Amniotic epithelial cell (primary cell): ENCODE measurements around the gene REV1.
"Not testable (repeated sequence)": the region's sequence is repeated elsewhere in the genome, so short reads cannot be mapped to it uniquely, and the experiment has no call there.

Source experiments
- DNase-seq: peaks from one replicate; pipeline ENCODE4 v3.0.0-alpha.2; 2010; ENCODE audit warnings: low read depth

Gene REV1

DNA sequence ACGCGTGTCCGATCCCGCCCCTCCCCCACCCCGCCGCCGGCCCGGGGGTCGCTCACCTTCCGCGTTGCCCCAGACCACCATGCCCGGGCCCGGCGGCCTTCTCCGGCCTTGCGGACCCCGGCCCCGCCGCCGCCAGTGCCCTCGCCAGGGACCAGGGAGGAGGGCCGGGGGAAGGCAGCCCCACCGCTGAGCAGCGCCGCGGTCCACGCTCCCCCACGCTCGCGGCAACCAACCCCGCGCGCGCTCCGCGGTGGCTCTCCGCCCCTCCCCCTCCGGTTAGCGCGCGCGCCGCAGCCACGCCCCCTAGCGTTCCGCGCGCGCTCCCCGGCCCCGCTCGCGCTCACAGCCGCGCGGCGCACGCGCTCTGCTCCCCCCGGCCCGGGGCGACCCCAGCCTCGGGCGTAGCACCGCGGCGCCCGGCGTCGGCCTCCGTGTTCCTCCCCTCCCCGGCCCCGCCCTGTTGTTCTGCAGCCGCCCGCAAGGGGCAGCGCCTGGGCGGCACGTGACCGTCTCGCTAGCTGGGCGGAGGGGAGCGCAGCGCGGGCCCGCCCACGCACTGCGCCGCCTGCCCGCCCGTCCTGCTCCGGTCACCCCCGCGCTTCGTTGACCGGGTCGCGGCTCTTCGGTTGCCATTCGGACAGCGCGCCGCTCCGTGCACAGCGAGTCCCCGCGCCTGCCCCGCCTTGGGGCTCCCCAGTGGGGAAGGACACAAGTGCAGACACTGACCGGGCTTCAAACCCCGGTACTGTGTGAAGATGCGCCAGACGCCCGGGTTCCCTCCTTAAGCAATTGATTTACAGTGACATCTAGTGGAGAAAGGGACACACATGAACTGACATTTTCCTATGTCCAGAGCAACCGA lies at the start of gene REV1:
TSS of gene REV1 (minus strand) at position 257 of the 862 bp plus-strand sequence. CDS start 25,042 bp downstream, outside the sequence.
- peak; percentile 90 for DNase-seq

- DNase-seq = no peak
Observed at GRCh38 chr2:99537910-99538485, 48.2 kb upstream of the REV1 start.

DNA sequence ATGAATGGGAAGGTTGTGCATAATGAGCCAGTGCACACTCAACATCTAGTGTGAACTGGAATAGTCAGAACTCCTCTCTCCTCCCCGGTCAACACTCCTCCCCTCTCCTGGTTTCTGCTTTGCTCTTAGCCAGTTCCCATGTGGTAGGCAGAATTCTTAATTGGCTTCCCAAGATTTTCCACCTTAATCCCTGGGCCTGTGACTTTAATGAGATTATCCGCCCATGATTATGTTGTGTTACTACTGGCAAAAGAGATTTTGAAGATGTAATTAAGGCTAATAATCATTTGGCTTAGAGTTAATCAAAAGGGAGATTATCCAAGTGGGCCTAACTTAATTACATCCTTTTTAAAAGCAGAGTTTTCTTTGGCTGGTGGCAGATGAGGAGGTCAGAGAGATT lies 34.2 kb upstream of the REV1 start:
- no peak for DNase-seq

- DNase-seq = no peak
Observed at GRCh38 chr2:99522157-99522556, 32.3 kb upstream of the REV1 start.

GRCh38 chr2:99520813-99521212 lies 31.0 kb upstream of the REV1 start:
- DNase-seq = peak; percentile 2

DNA sequence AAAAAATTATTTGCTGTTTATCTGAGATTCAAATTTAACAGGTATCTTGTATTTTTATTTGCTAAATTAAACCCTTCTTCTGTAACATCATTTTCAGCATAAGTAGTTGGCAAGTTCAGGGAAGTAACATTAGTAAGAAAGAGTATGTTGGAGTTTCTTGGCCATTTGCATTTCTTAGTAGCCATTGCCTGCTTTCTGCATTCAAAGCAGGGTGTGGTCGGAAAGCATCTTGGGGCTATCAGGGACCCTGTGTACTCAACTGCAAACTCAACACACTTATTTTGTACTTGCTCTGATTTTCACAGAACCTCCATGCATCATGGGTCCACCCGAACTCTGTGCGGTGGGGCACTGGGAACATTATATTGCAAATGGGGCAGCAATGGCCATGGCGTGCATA lies 30.4 kb upstream of the REV1 start:
- DNase-seq = no peak

DNA sequence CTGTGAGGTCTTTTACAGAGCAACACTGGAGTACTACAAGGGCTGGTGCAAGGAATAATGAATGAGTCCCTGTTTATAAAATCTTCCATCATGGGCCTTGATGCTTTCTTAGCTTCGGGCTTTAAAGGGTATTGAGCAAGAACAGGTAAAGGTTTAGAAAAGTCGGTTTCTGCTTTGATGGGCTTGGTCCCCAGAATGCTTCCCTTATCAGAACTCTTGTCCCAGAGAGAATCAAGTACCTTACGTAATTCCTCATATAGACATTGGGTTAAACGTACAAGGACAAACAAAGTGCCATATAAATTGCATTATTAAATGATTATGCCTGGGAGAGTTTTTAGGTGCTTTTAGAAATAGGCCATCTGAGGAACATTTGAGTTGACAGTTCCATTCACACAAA lies 24.5 kb upstream of the REV1 start:
- no peak for DNase-seq

DNA sequence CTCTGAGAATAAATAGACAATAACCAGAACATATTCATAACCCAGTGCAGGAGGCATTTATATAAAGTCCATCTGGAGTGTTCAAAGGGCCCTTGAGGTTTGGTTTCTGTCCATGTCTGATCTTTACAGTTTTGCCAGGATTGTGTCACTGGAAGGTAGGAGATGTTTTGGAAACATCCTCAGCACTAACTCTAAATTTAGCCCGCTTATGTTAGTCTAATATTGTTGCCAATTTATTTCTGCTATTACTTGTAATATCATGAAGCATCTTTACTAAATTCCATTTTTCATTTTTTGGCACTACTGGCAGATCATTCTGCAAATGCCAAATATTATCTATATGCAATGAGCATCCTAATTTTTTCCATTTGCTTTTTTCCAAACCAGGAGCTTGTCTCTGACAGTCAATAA lies 22.4 kb upstream of the REV1 start:
- DNase-seq = no peak

DNA sequence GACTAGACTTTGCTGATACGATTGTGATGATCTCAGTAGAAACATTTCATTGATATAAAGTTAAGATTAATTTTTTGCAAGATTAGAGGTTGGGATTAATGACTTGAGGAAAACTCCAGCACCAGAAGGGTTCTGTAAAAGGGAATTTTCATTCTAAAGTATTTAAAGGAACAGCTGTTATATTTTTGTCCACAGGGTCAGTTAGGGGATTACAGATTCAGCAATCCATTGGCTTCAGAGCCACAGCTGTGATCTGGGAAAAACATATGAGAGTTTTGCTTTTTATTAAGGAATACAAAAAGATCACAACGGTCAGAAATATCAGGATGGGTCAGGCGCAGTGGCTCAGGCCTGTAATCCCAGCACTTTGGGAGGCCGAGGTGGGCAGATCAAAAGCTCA lies 19.6 kb upstream of the REV1 start:
- DNase-seq = no peak

DNA sequence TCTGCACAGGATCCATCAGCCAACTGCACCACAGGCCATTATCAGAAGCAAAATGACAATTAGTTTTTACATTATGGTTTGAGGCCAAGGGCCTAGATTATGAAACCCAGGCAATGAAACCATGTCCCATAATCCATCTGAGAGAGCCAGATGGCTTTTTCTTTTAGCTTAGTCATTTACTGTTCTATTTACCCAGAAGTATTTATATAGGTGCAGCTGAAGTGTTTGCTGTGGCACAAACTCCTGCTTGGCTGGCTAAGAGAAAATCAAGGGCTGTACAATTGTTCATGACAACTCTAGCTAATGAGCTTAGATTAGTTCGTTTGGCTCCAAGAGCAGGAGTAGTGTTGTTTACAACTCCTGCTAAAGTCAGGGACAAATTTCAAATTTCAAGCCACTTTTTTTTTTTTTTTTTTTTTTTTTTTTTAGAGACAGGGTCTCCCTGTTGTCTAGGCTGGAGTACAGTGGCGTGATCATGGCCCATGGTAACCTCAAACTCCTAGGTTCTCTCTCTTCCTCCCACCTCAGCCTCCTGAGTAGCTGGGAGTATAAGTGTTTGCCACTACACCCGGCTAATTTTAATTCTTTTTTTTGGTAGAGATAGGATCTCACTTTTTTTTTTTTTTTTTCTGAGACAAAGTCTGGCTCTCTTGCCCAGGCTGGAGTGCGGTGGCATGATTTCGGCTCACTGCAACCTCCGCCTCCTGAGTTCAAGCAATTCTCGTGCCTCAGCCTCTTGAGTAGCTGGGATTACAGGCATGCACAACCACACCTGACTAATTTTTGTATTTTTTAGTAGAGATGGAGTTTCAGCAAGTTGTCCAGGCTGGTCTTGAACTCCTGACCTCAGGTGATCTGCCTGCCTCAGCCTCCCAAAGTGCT lies 18.4 kb upstream of the REV1 start:
- DNase-seq = no peak

- DNase-seq = no peak
Observed at GRCh38 chr2:99504844-99505584, 15.2 kb upstream of the REV1 start.

- DNase-seq = not testable (repeated sequence)
Observed at GRCh38 chr2:99503662-99504416, 14.0 kb upstream of the REV1 start.

DNA sequence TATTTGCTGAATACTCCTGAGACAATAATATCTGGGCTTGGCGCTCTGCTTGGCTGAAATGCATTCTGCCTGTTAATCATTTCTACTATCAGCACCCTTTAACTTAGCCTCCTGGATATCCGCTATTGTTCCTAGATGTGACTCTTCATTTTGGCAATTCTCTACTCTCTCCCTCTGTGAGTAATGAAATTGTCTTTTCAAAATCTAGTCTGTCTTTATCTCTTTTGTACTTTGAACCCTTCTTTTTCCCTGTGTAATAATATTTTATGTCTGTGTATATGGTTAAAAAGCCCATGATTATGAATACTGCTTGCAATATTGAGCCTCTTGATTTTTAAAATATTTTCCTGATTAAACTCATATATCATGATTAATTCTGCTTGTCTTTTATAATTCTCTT lies 6.2 kb upstream of the REV1 start:
- DNase-seq = no peak

DNA sequence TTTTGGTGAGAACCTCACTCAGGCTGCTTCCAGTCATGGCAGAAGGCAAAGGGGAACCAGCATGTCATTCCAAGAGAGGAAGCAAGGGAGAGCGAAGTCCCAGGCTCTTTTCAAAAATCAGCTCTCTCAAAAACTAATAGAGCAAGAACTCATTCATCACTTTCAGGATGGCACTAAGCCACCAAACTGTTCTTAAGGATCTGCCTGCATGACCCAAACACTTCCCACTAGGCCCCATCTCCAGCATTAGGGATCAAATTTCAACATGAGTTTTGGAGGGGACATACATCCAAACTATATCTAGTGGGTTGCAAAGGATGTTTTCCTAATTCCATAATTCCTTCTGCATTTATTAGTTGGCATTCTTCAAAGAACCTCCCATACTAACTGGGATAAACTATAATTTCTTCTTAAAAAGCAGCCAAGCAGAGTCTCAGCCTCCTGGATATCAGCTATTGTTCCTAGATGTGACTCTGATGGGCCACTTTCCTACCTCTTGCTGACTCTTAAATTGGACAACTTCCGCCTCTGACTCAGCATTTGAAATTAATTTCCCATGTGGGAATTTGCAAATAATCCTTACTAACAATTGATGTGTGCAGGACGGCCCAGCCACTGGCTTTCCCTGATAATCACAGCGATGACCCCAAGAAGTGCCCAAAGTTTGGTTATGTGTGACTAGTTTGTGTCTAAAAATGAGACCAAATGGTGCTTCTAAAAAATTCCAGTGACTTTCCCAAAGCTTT lies 5.5 kb upstream of the REV1 start:
- DNase-seq = no peak

GRCh38 chr2:99492721-99493120 lies 2.9 kb upstream of the REV1 start:
- DNase-seq = no peak

- no peak for DNase-seq
Observed at GRCh38 chr2:99490623-99491461, 1.0 kb upstream of the REV1 start.

GRCh38 chr2:99489063-99489760 lies 605 bp downstream of the REV1 start:
- peak; percentile 43 for DNase-seq

DNA sequence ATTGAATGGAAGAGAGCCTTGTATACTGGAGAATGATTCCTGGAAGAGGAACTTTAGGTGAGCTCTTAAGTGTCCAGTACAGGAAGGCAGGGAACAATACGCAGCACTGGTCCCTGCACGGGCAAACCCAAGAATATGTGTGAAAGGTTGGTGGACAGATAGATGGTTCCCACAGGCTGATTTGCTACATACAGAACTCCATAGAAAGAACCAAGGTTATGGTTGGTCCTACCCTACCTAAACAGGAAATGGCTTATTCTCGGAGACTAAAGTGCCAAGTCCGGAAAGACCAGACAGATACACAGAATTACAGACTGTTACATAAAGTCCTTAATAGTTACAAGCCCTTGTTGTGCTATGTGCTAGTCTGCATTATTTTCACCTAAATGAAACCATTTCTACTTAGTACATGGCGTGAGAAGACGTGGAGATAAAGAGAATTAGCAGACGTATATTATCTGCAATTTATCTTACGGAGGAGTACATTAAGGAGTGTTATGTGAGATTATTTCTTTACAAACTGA lies 1.2 kb downstream of the REV1 start:
- DNase-seq = peak; percentile 39

GRCh38 chr2:99487906-99488305 lies 1.9 kb downstream of the REV1 start:
- peak; percentile 32 for DNase-seq
